ENCODE measurements around the gene HSFX4. TPM values are rescaled to one million over a fixed set of nuclear protein-coding genes. Genes with fewer than 3 reads are reported as not detected.
"Not testable (repeated sequence)": the region's sequence is repeated elsewhere in the genome, so short reads cannot be mapped to it uniquely, and the experiment has no call there.

Gene HSFX4
- total RNA-seq, result not detected

GRCh38 chrX:149929400-149929799 lies at the start of gene HSFX4:
HSFX4 (plus strand) TSS chrX:149929573; CDS start chrX:149929645, 72 bp downstream.
- H3K36me3 ChIP-seq; H3K27me3 ChIP-seq; H3K4me3 ChIP-seq; H3K27ac ChIP-seq (replicated peaks in 1 of 4); H3K4me1 ChIP-seq; intact Hi-C loops (cut with DNase I); H3K9me3 ChIP-seq; DNase-seq (ENCODE audit: extremely low spot score): not testable (repeated sequence)
- WGBS, result no CpG with 5 or more reads among the region's 7 CpGs

GRCh38 chrX:149881081-149881711 lies 48.2 kb upstream of the HSFX4 start, which contains the start of gene MAGEA8:
MAGEA8 (plus strand) TSS chrX:149881183; CDS start chrX:149884273, 3,090 bp downstream.
- DNase-seq (ENCODE audit: extremely low spot score), result no peak

GRCh38 chrX:149890828-149891227 lies 38.5 kb upstream of the HSFX4 start:
- H3K36me3 ChIP-seq; intact Hi-C loops (cut with DNase I); H3K9me3 ChIP-seq; H3K27me3 ChIP-seq; H3K4me3 ChIP-seq; H3K27ac ChIP-seq (replicated peaks in 1 of 4); H3K4me1 ChIP-seq; DNase-seq (ENCODE audit: extremely low spot score): not testable (repeated sequence)
- WGBS, result 91% methylated on average over 2 of the region's 2 CpGs

More at GRCh38 chrX:149881081-149881711, 48.2 kb upstream of the HSFX4 start, which contains the start of gene MAGEA8:
- WGBS, result 89% methylated on average over 30 of the region's 33 CpGs
- TF ChIP-seq CTCF (IDR thresholded peaks at IDR 0.05) (no peak), EP300 (IDR thresholded peaks at IDR 0.05) (no peak), POLR2A (IDR thresholded peaks at IDR 0.05; ENCODE audit: low read depth) (no peak), POLR2AphosphoS5 (IDR thresholded peaks at IDR 0.05) (no peak)
- no peaks in the 10 kb centered on the region for H3K9me3 ChIP-seq
- no peak within 1 kb of the TSS for H3K4me3 ChIP-seq
- H3K27me3 ChIP-seq, result no peaks in the 10 kb centered on the region
- intact Hi-C loops (cut with DNase I), result no loop called here
- no peaks in the 10 kb centered on the region for H3K4me1 ChIP-seq
- no peak within 1 kb of the TSS for H3K27ac ChIP-seq (replicated peaks in 1 of 4)
- H3K36me3 ChIP-seq, result no peaks in the 10 kb centered on the region

GRCh38 chrX:149898554-149898953 lies 30.8 kb upstream of the HSFX4 start:
- Histone ChIP-seq H3K27ac (replicated peaks in 1 of 4) (no peak overlapping the region), H3K4me1 (no peaks in the 10 kb centered on the region), H3K27me3 (no peaks in the 10 kb centered on the region), H3K9me3 (no peaks in the 10 kb centered on the region), H3K36me3 (no peaks in the 10 kb centered on the region), H3K4me3 (no peak overlapping the region)
- WGBS, result 55% methylated on average over 1 of the region's 1 CpG
- intact Hi-C loops (cut with DNase I), result no loop called here
- DNase-seq (ENCODE audit: extremely low spot score), result no peak
- TF ChIP-seq POLR2A (IDR thresholded peaks at IDR 0.05; ENCODE audit: low read depth) (no peak), EP300 (IDR thresholded peaks at IDR 0.05) (no peak), CTCF (IDR thresholded peaks at IDR 0.05) (no peak), POLR2AphosphoS5 (IDR thresholded peaks at IDR 0.05) (no peak)

- H3K9me3 ChIP-seq, result no peaks in the 10 kb centered on the region
- intact Hi-C loops (cut with DNase I), result no loop called here
- WGBS, result 44% methylated on average over 6 of the region's 6 CpGs
Measured at GRCh38 chrX:149903889-149904748, 25.3 kb upstream of the HSFX4 start.

More at GRCh38 chrX:149903889-149904748, 25.3 kb upstream of the HSFX4 start:
- H3K4me3 ChIP-seq, result no peak overlapping the region
- TF ChIP-seq CTCF (IDR thresholded peaks at IDR 0.05) (no peak), EP300 (IDR thresholded peaks at IDR 0.05) (no peak), POLR2A (IDR thresholded peaks at IDR 0.05; ENCODE audit: low read depth) (no peak), POLR2AphosphoS5 (IDR thresholded peaks at IDR 0.05) (no peak)
- no peaks in the 10 kb centered on the region for H3K27me3 ChIP-seq
- DNase-seq (ENCODE audit: extremely low spot score), result no peak
- H3K4me1 ChIP-seq, result no peaks in the 10 kb centered on the region
- H3K36me3 ChIP-seq, result no peaks in the 10 kb centered on the region
- no peak overlapping the region for H3K27ac ChIP-seq (replicated peaks in 1 of 4)

All from esophagus muscularis mucosa (tissue), 4 donors.